Measurements from ENCODE around the gene PANK3. TPM values are rescaled to one million over a fixed set of nuclear protein-coding genes. Genes with fewer than 3 reads are reported as not detected.
A peak's percentile ranks its signal among the peaks of the same experiment; 100 is the strongest.

Gene PANK3
- total RNA-seq, 2 donors from 2014 or later = 114 to 190 TPM

DNA sequence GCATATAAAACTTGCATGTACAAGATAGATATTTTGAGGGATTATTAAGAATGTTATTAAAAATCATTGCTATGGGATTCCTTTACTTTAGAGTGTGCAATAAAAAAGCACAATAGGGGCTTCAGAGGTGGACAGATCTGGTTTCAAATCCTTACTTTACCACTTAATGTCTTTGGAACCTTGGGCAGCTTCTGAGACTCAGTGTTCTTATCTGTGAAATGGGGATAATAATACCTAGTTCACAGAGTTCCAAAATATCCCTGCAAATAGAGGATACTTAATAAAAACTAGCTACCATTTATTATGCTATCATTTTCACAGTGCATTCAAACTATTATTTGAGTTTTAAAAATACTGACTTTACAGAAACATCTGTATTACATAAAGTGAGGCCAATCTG, 23.3 kb upstream of the PANK3 start:
- Histone ChIP-seq H3K9ac (ENCODE audit: low read depth in 2 of 2, low read length in 2 of 2) (no peak overlapping the region), H3K9me3 (no peaks in the 10 kb centered on the region), H3K4me1 (no peaks in the 10 kb centered on the region), H3K27ac (no peak overlapping the region), H3K36me3 (no peaks in the 10 kb centered on the region), H3K4me3 (no peak overlapping the region), H3K27me3 (no peaks in the 10 kb centered on the region)
- DNase-seq = no peak
- intact Hi-C loops (cut with DNase I) = no loop called here
- TF ChIP-seq, protein P1, sequence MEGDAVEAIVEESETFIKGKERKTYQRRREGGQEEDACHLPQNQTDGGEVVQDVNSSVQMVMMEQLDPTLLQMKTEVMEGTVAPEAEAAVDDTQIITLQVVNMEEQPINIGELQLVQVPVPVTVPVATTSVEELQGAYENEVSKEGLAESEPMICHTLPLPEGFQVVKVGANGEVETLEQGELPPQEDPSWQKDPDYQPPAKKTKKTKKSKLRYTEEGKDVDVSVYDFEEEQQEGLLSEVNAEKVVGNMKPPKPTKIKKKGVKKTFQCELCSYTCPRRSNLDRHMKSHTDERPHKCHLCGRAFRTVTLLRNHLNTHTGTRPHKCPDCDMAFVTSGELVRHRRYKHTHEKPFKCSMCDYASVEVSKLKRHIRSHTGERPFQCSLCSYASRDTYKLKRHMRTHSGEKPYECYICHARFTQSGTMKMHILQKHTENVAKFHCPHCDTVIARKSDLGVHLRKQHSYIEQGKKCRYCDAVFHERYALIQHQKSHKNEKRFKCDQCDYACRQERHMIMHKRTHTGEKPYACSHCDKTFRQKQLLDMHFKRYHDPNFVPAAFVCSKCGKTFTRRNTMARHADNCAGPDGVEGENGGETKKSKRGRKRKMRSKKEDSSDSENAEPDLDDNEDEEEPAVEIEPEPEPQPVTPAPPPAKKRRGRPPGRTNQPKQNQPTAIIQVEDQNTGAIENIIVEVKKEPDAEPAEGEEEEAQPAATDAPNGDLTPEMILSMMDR (IDR thresholded peaks at IDR 0.05) = no peak

DNA sequence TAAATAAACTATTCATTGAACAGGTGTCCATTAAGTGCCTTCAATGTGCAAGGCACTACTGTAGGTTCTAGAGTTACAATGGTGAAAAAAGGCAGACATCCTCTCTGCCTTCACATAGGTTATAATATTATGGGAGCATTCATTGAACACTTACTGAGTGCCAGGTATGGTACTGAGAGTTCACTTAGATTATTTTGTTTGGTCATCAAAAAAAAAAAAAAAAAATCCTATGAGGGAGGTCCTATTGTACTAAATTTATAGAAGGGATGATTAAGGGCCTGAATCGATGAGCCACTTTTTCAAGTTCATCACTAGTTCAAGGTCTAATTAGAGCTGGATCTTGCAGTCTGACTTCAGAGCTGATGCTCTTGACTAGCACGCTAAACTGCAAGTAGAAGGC, 22.8 kb upstream of the PANK3 start:
- Histone ChIP-seq H3K4me3 (no peak overlapping the region), H3K27me3 (no peaks in the 10 kb centered on the region), H3K9ac (ENCODE audit: low read depth in 2 of 2, low read length in 2 of 2) (no peak overlapping the region), H3K36me3 (no peaks in the 10 kb centered on the region), H3K4me1 (no peaks in the 10 kb centered on the region), H3K27ac (no peak overlapping the region), H3K9me3 (no peaks in the 10 kb centered on the region)
- intact Hi-C loops (cut with DNase I) = no loop called here
- TF ChIP-seq, protein P1 (IDR thresholded peaks at IDR 0.05) = no peak
- DNase-seq = no peak

DNA sequence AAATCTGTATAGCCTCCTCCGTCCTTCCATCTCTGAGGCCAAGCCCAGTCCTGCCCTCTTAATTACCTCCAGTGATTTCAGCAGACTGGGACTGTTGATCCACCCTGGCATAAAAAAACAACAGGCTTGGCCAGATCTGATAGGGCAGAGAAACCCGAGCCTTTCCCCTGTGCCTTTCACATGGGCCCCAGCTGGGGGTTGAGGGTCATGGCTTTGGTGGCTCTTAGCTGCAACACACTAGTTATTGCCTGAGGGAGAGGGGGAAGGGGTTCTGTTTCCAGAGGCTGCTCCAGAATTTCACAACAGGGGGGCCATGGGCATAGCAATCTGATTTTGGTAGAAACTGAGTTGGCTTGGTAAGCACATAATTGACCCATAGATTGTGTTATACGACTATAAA, 21.2 kb upstream of the PANK3 start:
- Histone ChIP-seq H3K27ac (peak overlapping the region; percentile 55), H3K9me3 (no peaks in the 10 kb centered on the region), H3K36me3 (no peaks in the 10 kb centered on the region), H3K27me3 (no peaks in the 10 kb centered on the region), H3K4me3 (no peak overlapping the region), H3K4me1 (no peaks in the 10 kb centered on the region), H3K9ac (ENCODE audit: low read depth in 2 of 2, low read length in 2 of 2) (peak overlapping the region in 1 of 2 donors; percentile 6)
- TF ChIP-seq, protein P1 (IDR thresholded peaks at IDR 0.05) = no peak
- intact Hi-C loops (cut with DNase I) = no loop called here
- peak; percentile 80 for DNase-seq

DNA sequence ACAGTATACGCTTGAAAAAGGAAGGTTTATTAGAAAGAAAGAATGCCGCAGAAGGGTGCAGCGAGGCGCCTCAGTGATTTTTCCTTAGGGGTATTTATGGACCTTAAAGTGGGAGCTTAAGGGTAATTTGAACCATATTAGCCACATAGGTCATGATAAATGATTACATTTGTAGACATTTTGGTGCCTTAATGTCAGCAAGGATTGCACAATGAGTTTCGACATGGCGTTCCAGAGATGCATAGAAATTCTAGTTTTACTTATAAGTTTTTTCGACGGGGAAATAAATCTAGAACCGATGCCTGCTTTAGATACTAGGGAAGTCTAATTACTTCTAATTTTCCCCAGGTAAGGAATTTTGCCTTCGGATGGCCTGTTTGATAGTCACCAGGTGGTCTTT, 20.7 kb upstream of the PANK3 start:
- H3K4me3 ChIP-seq = no peak overlapping the region
- H3K36me3 ChIP-seq = no peaks in the 10 kb centered on the region
- no peaks in the 10 kb centered on the region for H3K4me1 ChIP-seq
- DNase-seq = no peak
- TF ChIP-seq, protein P1 (IDR thresholded peaks at IDR 0.05) = no peak
- H3K9me3 ChIP-seq = no peaks in the 10 kb centered on the region
- no peaks in the 10 kb centered on the region for H3K27me3 ChIP-seq
- peak overlapping the region; percentile 55 for H3K27ac ChIP-seq
- intact Hi-C loops (cut with DNase I) = no loop called here
- no peak overlapping the region for H3K9ac ChIP-seq (ENCODE audit: low read depth in 2 of 2, low read length in 2 of 2)

DNA sequence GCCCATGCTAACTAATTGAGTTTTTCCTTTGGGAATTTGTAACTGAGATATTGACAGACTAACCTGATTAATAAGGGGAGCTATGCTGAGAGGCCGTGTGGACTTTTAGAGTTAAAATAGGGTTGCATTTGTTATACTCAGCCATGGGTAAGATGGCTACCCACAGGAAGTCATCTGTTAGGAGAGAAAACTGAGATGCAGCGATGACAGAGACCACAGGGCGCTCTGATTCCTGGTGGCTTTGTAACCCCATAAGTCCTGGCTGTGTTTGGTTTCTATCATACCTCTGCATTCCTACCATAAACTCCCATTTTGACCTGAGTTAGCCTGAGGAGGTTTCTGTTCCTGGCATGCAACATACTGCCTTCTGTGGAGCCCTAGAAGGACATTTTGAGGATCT, 19.5 kb upstream of the PANK3 start:
- H3K4me3 ChIP-seq = no peak overlapping the region
- intact Hi-C loops (cut with DNase I) = no loop called here

More for the DNA sequence above, 19.5 kb upstream of the PANK3 start:
- H3K36me3 ChIP-seq = no peaks in the 10 kb centered on the region
- no peak overlapping the region for H3K9ac ChIP-seq (ENCODE audit: low read depth in 2 of 2, low read length in 2 of 2)
- H3K27ac ChIP-seq = no peak overlapping the region
- no peaks in the 10 kb centered on the region for H3K4me1 ChIP-seq
- TF ChIP-seq, protein P1 (IDR thresholded peaks at IDR 0.05) = no peak
- H3K9me3 ChIP-seq = no peaks in the 10 kb centered on the region
- no peak for DNase-seq
- no peaks in the 10 kb centered on the region for H3K27me3 ChIP-seq

Data from colonic mucosa (tissue), 4 donors.